DMS 273 treated with DMSO at 0.1 percent for 48 hours (cell line): ENCODE results near the gene GNAT3.

ENCODE experiments used
- DNase-seq: peaks from one replicate; lab custom pipeline; 2025; lab: John Stamatoyannopoulos, UW

Gene GNAT3

DNA sequence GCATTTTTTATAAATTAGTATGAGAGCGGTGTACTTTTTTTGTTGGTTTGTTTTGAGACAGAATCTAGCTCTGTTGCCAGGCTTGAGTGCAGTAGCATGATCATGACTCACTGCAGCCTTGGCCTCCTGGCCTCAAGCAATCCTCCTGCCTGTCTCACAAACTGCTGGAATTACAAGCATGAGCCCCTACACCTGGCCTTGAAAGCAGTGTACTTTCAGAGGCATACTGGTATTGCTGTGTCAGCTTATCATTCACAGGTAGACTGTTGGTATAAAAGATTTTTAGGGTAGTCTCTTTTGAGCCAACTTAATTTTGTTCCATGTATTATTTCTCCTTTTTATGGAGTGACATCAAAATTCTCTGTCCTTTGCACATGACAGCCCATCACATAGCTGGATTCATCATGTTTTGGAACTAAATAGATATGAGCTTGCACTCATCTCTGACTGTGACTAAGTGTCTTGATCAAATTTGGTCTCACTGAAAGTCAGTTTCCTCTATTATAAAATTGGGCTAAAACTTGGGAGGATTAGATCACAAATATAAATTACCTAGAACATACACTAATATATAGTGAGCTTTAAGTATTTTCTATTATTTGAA, 12.4 kb downstream of the GNAT3 start:
- DNase-seq = no peak

DNA sequence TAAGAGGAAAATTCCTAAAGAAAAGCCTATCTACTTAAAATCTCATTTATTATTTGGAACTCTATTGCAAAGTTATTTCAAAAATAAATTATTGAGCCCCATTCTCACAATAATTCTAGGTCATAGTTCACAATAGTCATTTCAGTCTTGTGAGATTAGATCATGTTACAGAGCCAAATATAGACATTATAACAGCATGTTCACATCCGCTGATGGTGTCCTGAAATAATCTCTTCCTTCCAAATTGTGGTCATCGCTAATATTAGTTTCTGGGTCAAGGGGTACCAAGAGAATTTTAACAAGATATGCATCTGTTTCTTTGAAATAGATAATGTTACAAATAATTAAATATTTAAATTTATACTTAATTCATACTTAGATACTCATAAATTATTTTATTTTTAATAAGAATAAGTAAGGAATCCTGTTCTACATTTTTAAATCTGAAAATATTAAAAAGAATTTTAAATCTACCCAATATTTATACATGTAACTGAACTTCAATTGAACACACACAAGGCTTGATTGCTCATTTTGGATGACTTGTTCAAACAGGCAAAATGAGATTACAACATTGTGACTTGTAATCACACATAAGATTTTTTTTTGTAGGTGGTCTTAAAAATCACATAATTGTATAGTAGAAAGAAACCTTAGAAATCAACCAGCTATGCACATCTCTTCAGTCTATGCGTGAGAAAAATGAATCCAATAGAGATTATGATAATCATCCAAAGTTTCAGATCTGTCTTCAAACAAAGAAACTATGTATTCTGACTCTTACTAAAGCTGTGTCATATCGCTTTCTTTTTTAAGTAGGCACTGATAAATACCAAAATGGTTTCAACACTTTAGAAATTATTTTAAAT, 13.1 kb downstream of the GNAT3 start:
- DNase-seq = no peak

DNA sequence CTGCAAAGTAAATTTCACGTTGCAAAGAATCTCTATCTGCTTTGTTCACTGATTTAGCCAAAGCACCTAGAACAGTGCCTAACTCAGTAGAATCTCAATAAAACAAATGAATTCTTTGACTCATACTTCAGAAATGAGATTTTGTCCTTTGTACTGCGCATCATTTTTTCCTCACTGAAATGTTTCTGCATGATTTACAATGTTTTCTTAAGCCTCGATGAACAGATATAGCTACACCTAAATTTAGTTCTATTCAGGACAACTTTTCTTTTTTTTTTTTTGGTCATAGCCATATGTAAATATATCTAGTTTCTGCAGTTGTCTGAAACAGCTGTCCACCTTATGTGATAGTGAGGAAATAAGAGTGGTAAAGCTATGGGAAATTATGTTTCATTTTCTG, 15.3 kb downstream of the GNAT3 start:
- no peak for DNase-seq

DNA sequence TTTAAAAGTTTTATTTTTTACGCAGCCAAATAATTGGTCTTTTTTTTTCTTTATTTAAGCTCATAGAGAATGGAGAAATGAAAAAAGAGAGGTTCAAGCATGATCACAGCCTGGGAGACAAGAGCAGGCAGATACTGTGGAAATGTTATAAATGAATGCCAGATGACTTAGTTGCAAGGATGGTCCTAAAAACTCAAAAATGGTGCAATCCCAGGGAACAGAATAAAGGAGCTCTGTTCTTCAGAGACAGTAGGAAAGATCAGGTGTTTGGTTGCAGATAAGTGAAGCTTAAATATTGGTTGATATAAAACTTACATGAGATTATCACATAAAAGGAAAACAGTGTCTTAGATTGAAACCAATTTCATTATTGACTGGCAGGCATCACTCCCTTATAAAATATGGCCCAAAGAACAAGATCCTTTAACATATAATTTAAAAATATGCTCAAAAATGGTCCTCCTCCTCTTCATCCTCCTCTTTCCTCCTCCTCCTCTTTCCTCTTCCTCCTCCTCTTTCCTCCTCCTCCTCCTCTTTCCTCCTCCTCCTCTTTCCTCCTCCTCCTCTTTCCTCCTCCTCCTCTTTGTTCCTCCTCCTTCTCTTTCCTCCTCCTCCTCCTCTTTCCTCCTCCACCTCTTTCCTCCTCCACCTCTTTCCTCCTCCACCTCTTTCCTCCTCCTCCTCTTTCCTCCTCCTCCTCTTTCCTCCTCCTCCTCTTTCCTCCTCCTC, 18.6 kb downstream of the GNAT3 start:
- DNase-seq = no peak

DNA sequence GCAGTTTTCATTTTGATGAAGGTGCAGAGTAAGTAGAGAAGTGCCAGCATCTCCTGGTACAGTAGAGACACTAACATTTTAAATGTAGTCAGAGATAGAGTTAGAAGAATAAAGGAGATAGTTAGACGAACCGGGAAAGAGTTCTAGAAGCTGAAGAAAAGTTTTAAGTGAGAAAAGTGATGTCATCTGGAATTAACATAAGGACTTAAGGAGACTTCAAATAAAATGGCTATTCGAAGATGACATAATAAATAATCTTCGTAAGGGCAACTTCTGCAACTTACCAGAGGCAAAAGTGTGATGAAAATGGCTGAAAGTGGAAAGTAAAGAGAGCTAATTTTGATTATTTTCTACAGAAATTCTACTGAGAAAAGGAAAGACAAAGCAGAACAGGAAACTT, 20.4 kb downstream of the GNAT3 start:
- no peak for DNase-seq

DNA sequence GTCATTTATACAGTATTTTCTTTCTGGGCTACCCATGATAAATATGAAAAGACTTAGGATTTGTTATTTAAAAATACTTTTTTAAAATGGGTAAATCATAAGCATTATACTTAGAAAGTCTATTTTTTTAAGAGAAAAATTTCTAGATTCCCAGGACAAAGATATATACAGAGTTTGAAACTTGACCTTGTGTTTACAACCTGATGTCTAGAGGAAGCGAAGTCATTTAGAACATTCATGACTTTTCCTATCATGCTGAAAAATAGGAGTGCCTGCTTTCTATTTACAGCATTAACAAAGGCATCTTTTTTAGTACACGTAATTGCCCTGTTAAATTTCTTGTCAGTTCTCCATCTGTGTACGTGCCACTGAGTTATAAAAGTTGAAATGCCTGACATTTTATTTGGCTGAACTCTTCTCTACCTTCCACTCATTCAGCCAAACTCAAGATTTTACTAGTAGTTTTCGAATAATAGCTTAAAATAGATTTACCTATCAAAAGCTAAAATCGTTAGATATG, 23.0 kb downstream of the GNAT3 start:
- no peak for DNase-seq

DNA sequence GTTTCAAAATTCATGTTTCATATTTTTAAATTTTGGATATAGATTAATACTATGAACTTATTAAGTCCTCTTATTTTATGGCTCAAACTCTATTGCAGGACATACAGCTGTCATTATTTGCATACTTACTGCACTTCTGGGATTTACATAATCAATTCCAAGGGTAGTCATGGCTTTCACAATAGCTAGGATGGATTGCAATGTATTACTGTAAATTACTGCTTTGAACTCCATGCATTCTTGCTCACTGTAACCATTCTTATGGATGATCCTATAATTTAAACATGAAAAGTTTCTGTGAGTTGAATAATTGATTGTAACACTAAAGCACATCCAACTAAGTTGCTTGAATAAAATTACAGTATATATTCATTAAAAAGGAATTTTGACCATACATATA, 23.5 kb downstream of the GNAT3 start:
- DNase-seq = no peak

DNA sequence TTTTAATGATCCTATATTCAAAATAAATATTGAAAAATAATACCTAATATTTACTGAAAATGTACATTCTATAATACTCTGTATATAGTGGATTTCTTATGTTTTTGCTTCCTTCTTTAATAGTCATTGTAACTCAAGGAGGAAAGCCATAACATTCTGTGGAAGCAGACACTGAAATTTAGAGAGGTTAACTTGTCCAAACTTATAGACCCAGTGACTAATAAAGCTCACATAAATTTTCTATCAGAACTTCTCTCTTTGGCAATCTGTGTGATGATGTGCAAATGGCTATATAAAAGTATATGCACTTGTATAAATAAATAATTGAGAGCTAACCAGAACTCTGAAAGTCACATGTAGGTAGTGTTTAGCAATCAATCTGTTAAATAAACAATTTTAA, 26.1 kb downstream of the GNAT3 start:
- DNase-seq = no peak

DNA sequence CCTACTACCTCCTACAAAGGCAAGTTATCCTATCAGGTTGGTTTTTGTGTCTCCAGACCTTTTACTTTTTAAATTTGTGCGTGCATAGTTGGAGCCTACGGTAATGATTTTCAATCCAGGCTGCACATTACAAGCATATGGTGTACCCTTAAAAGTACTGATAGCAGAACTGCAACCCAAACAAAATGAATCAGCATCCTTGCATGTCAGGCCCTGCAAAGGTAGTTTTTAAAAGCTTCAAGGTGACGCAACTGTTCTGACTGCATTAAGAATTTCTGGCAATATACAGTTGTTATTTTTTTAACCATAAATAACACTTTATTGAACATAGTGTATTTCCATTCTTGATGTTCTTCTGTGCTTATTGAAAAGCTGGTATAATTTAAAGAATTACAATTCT, 28.9 kb downstream of the GNAT3 start:
- DNase-seq = no peak

DNA sequence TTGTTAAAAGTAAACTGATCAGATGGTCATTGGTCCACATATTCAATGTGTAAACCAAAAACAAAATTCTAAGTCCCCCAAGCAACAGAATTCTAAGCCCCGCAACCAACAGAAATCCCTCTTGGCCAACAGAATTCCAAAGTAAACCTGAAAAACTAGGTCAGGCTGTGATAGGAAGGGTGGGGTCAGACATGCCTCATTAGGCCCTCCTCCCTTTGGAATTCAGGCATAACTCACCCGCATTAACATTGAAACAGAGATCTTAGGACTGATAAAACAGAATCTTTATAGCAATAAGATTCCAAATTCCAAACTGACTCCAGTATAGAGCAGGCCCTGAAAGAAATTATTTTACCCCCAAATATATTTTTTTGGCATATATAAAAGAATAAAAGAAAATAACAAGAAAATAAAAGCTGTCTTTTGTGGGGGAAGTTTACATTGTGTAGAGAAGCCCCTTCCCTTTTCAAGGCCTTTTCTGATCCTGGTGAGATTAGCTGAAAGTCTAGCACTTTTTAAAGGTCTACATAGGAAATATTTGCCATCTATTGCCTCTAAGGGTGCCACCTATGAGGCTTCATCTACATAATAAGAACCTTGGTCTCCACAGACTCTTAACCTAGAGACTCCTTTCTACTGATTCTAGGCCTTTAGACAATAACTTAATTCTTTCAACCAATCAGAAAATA, 30.5 kb downstream of the GNAT3 start:
- DNase-seq = no peak

DNA sequence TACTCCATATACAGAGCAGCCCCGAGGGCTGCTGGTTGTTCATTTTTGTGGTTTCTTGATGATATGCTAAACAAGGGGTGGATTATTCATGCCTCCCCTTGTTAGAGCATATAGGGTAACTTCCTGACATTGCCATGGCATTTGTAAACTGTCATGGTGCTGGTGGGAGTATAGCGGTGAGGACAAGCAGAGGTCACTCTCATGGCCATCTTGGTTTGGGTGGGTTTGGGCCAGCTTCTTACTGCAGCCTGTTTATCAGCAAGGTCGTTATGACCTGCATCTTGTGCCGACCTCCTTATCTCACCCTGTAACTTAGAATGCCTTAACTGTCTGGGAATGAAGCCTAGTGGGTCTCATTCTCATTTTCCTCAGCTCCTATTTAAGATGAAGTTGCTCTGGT, 31.3 kb downstream of the GNAT3 start:
- DNase-seq = no peak

DNA sequence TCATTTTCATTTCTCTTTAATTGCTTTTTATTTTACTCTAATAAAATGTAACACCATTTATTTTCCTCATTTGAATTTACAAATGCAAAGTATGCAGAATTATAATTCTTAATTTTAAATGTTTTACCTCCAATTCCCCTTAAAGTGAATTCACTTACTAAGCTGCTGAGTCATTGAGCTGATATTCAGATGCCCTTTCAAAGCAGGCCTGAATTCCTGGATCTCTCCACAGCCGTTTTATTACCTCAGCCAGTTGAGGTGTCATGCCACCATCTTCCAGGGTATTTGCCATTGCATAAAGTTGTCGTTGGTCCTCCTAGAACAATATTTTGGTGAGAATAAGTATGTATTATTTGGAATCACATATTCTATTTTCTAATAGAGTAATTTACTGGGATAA, 33.2 kb downstream of the GNAT3 start:
- DNase-seq = no peak

DNA sequence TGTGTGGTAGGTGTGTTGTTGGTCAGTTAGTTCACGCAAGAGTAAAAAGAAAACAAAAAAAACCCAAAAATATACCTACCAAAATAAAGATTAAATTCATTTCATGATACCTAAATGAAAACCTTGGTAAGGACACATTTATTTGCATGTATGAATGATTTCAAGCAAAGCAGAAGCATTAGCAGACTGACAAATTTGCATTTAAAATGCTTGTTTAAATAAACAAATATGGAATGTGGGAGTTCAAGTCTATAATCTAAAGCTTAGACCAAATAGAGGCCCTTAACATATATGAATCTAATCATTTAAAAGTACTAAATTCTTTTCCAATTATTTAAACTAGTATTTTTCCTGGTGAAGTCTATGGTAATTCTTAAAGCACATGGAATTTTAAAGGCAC, 35.8 kb downstream of the GNAT3 start:
- no peak for DNase-seq

DNA sequence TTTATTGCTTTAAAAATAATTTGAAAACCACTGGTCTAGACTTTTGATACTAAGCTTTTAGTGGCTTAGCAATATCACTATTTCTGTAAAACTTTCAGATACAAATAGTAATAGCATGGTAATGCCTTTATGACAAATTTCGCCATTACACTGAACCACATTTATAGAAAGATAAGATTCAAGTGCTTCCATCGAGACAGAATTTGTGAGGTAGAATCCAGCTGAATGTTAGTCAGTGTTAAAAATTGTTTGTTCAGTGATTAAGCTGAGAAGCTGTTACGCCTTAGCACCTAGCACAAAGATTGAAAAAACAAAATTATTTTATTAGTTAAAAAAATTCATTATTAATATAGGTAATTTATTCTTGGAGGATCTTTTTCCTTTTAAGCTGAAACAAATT, 36.5 kb downstream of the GNAT3 start:
- no peak for DNase-seq

DNA sequence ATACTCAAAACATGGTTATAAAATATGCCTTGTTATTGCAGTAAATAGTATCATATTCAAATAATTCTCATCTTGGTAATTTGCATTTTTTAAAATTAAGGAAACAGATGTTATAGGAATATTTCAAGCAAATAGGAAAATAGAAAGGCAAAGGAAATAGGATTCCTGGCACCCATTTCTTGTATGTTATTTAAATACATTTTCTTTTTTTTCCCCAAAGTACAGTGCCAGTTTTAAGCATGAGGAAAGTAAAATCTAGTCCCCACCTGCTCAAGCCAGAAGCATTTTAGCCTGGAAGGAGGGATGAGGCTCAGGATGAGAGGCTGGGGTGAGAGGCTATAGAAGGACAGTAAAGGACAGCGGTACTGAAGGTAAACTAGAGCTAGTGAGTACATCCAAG, 38.1 kb downstream of the GNAT3 start:
- no peak for DNase-seq

DNA sequence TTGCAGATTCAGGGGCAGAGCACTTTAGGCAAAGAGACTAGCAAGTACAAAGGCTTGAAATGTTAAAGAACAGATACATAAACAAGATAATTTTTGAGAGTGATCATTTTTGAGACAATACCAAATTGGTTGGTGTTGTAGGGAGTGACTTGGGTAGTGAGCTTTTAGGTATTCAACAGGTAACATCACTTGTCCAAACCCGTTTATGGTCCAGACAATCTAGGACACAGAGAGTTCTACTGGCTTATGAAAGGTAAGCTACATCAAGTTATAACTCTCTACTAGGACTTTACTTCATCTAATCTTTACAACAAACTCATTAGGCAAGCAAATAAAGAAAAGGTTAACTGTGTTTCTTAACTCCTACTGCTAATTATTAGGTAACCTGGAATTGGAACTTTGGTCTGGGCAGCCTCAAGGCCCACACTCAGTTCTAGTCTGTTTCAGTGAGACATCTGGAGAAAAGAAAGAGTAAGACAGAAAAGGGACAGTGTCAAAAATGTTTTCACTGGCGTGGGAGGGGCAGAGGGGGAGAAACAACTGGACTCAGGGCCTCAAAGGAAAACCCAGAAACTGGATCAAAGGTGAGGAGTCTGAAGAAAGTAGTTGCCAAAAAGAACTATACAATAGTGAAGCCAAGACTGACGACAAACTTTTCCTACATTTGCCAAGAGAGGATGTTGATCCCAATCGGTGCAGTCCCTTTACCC, 39.2 kb downstream of the GNAT3 start:
- DNase-seq = no peak

DNA sequence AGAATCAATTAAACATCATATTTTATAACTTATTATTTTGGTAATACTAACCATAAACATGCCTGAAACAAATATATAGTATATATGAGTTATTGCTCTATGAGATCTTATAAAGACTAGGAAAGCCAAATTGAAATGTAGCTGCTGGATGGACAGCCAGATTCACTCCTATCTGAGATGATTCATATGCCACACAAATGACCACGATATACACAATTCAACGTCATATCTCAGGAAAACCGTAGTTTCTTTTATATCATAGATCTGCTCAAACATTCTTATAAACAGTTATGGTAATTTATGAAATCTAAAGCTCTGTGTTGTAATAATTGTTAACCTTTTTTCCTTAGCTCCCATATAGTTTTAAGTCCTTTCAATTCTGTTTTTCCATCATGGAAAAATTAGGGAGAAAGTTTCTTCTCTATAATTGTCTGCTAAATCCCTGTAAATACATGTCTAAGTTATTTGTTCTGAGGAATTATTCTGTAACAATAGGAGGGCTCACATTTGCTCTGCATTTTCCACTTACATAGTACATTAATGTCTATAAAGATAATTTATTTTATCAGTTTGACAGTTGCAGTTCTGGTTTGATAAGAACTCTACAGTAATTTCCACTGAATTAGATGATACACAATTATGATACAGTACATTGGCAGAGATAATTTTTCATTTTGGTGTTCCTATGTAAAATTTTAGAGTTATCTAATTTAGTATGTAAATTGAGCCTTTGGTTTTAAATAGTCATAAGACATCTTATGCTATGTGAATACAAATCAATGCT, 42.7 kb downstream of the GNAT3 start:
- no peak for DNase-seq

DNA sequence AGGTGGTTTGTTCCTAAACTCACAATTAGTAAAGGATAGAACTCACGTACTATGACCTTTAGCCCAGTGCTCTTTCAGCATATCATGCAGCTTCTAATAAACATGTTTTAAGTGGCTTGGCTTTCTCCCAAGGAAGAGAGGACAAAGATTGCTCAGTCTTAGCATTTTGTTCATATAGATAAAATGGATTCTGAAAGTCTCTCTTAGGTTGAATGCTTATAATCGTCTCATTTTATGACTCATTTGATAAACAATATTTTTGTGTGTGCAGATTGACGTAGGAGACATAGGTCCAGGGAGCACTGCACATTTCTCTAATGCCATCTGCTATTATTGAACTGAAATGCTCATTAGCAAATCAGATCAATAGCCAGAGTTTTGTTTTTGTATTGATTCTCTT, 44.8 kb downstream of the GNAT3 start:
- DNase-seq = no peak

DNA sequence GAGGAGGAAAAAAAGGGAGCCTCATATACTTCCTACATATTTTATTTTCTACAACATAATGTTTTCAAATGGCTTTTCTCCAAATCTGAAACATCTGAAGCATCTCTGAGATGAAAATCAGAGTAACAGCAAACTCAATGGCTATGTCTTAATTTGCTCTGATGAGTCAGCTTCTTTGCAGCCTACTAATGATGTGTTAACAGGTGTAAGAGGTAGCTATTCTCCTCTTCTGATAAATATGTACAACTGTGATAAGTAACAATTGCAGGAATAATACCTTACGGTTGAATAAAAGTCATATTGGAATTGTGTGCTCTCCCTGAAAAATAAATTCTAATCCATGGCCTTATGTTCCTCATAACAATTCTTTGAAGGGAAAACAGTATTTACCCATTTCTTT, 45.2 kb downstream of the GNAT3 start:
- DNase-seq = no peak

DNA sequence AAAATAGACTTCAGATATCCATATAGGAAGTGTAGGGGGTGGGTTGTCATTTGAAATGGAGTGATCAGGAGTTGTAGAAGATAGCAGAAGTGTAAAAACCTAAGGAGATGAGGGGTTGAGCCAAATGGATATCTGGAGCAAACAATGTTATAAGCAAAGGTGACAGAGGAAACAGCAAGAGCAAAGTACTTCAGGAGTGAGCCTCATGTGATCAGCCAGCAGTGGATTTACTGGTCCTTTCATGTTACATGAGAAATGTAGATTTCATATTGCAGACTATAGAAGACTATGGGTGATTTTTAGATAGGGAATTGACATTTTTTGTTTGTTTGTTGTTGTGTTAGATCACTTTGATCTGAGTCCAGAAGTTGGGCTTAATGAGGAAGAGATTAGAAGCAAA, 47.7 kb downstream of the GNAT3 start:
- DNase-seq = no peak
